GM12801 (cell line): ENCODE data around the gene FOXE1.

ENCODE experiments used
- CTCF ChIP-seq: IDR thresholded peaks from one replicate; pipeline ENCODE4 v1.5.1; 2011; ENCODE audit warnings: control low read depth; ENCODE audit not compliant: insufficient read length; ENCODE audit errors: extremely low read depth

Gene FOXE1

GRCh38 chr9:97900738-97901565 is 47.9 kb downstream of the FOXE1 start:
- TF ChIP-seq CTCF, result no peak

DNA sequence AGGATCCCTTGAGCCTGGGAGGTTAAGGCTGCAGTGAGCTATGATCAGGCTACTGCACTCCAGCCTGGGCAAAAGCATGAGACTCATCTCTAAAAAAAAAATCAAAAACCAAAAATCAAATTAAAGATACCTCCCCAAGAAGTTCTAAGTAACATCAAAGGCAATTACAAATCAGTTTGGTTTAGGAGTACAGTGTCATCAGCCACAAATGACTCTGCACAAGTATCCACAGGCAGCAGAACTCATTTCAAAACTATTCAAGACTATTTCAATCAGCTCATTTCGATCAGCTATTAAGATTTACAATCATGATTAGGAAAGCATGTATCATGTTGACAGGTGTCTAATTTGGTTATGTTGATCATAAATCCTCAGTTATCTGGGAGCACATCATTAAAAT is 50.2 kb downstream of the FOXE1 start:
- no peak for TF ChIP-seq CTCF

- TF ChIP-seq CTCF, result no peak
Observed at GRCh38 chr9:97904725-97905124, 51.7 kb downstream of the FOXE1 start.

DNA sequence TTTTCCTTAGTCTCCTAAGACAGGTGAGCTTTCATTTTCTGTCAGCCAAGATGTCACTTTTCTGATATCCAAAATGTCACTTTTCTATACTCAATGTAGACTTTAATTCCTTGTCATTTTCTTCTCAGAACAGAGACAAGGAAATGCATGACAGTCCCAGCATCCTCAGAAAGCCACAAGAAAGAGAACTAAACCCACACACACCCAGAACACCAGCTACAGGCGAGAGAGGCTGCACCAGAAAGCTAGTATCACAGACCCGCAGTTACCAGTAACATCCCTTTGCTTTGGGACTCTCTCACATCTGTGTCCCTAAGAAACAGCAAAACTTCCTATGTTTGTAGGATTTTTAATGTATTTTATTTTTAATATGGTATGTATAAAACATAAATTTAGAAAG is 52.2 kb downstream of the FOXE1 start:
- no peak for TF ChIP-seq CTCF
